Measurements from ENCODE around the gene KIF6. TPM values are rescaled to one million over a fixed set of nuclear protein-coding genes. Genes with fewer than 3 reads are reported as not detected.

KIF6 gene, protein sequence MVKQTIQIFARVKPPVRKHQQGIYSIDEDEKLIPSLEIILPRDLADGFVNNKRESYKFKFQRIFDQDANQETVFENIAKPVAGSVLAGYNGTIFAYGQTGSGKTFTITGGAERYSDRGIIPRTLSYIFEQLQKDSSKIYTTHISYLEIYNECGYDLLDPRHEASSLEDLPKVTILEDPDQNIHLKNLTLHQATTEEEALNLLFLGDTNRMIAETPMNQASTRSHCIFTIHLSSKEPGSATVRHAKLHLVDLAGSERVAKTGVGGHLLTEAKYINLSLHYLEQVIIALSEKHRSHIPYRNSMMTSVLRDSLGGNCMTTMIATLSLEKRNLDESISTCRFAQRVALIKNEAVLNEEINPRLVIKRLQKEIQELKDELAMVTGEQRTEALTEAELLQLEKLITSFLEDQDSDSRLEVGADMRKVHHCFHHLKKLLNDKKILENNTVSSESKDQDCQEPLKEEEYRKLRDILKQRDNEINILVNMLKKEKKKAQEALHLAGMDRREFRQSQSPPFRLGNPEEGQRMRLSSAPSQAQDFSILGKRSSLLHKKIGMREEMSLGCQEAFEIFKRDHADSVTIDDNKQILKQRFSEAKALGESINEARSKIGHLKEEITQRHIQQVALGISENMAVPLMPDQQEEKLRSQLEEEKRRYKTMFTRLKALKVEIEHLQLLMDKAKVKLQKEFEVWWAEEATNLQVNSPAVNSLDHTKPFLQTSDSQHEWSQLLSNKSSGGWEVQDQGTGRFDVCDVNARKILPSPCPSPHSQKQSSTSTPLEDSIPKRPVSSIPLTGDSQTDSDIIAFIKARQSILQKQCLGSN
- total RNA-seq (not detected), polyA plus RNA-seq (not detected)

DNA sequence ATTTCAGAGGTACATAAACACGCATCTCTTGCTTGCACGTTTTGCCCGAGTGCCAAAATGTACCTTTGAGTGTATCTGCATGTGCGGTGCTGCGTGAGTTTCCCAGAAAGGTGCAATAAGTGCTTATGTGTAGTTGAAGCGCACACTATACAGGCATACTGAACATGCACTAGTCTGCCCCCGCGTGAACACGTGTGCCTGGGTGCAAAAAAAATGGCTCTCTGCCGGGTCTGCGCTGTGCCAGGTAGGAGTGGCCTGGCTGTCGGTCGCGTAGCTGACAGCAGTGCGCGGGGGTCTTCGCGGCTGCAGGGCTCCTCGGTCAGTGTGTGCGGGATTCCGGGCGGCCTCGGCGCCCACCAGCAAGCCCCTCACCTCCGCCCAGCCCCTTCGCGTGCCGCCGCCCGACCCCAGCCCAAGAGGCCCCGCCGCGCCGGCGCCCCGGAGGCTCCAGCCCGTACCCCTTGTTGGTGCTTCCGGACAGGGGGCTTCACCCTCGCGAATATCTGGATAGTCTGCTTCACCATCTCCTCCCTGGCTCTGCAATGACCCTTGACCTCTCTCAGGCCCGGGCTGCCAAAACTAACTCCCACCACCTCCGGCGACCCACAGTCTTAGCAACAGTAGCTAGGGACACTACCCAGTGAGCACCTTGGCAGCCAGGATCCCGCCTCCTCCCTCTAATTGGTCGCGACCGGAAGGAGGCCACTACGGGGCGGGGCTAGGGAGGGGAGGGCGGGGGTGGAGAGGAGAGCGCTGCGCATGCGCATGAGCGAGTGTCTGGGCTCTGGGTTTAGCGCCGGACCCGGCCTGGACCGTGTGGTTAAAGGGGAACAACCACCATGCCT is at the start of gene KIF6:
Gene KIF6 (minus strand): TSS at position 622 of the 845 bp plus-strand sequence. CDS start 98 bp downstream, at position 524.
- Histone ChIP-seq H3K27me3 (ENCODE audit: insufficient read depth, low read length) (no peaks in the 10 kb centered on the region), H3K9me3 (ENCODE audit: control insufficient read depth in 1 of 2, low read length in 2 of 2) (no peaks in the 10 kb centered on the region), H3K4me1 (ENCODE audit: insufficient read depth, low read length) (no peaks in the 10 kb centered on the region), H3K4me3 (ENCODE audit: low read length in 2 of 2) (peak within 1 kb of the TSS; percentile 37 to 39), H3K36me3 (ENCODE audit: insufficient read depth, low read length) (no peaks in the 10 kb centered on the region), H3K27ac (ENCODE audit: low read depth, low read length) (no peak within 1 kb of the TSS)
- H3K4me3 Mint-ChIP-seq: peak within 1 kb of the TSS; percentile 89 to 95 (median 92)
- DNase-seq: peak; percentile 58 to 71 (median 66)
- H3K4me1 Mint-ChIP-seq: peaks cover 0 to 7% (median 4%) of the 10 kb centered on the region in 4 donors
- POLR2A ChIA-PET (ENCODE audit: partially characterized antibody): no interaction called here
- H3K27me3 Mint-ChIP-seq: peaks cover 1 to 4% of the 10 kb centered on the region in 2 donors
- no peaks in the 10 kb centered on the region for H3K36me3 Mint-ChIP-seq
- H3K9me3 Mint-ChIP-seq: peaks cover 0 to 10% (median 0%) of the 10 kb centered on the region in 8 donors
- CTCF ChIA-PET (ENCODE audit: partially characterized antibody): no interaction called here
- peak within 1 kb of the TSS in 4 of 7 donors; percentile 63 to 83 (median 75) for H3K27ac Mint-ChIP-seq
- intact Hi-C loops (cut with micrococcal nuclease): loop anchor here (5.0 to 10.0 kb wide), 2 partner anchors 610 to 902 kb away; partner anchors contain the start of gene SAYSD1

DNA sequence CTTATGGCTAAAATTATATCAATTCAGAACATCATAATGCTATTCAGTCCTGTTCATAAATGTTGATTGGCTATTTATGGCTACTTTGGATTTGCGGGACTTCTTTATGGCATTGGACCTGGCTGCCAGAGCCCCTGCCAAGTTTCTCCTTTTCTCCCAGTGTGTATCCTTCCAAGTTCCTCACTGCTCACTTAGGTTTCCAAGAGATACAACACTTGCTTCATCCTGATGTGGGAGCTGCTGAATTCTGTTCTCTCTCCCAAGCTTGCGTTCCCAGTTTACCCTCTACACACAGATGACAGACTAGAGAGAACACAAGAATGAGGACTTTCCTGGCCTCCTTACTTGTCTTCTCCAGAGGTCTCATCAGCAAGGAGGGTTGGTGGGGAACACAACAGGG is 48.6 kb upstream of the KIF6 start:
- Histone ChIP-seq H3K9me3 (ENCODE audit: control insufficient read depth in 1 of 2, low read length in 2 of 2) (no peaks in the 10 kb centered on the region), H3K36me3 (ENCODE audit: insufficient read depth, low read length) (no peaks in the 10 kb centered on the region), H3K27ac (ENCODE audit: low read depth, low read length) (no peak overlapping the region), H3K4me1 (ENCODE audit: insufficient read depth, low read length) (no peaks in the 10 kb centered on the region), H3K4me3 (ENCODE audit: low read length in 2 of 2) (no peak overlapping the region), H3K27me3 (ENCODE audit: insufficient read depth, low read length) (no peaks in the 10 kb centered on the region)
- Mint-ChIP-seq H3K36me3 (no peaks in the 10 kb centered on the region), H3K4me3 (no peak overlapping the region), H3K27me3 (peaks cover 0 to 8% of the 10 kb centered on the region in 2 donors), H3K27ac (no peak overlapping the region), H3K4me1 (no peaks in the 10 kb centered on the region), H3K9me3 (peaks cover 0 to 3% (median 0%) of the 10 kb centered on the region in 8 donors)
- ChIA-PET POLR2A (ENCODE audit: partially characterized antibody) (no interaction called here), CTCF (ENCODE audit: partially characterized antibody) (no interaction called here)
- intact Hi-C loops (cut with micrococcal nuclease): no loop called here
- DNase-seq: no peak

GRCh38 chr6:39772559-39773273 is 47.5 kb upstream of the KIF6 start:
- Histone ChIP-seq H3K4me1 (ENCODE audit: insufficient read depth, low read length) (no peaks in the 10 kb centered on the region), H3K4me3 (ENCODE audit: low read length in 2 of 2) (no peak overlapping the region), H3K27me3 (ENCODE audit: insufficient read depth, low read length) (no peaks in the 10 kb centered on the region), H3K36me3 (ENCODE audit: insufficient read depth, low read length) (no peaks in the 10 kb centered on the region), H3K27ac (ENCODE audit: low read depth, low read length) (no peak overlapping the region), H3K9me3 (ENCODE audit: control insufficient read depth in 1 of 2, low read length in 2 of 2) (no peaks in the 10 kb centered on the region)
- Mint-ChIP-seq H3K27me3 (peaks cover 0 to 8% of the 10 kb centered on the region in 2 donors), H3K4me3 (no peak overlapping the region), H3K4me1 (no peaks in the 10 kb centered on the region), H3K9me3 (peaks cover 0 to 3% (median 0%) of the 10 kb centered on the region in 8 donors), H3K36me3 (no peaks in the 10 kb centered on the region), H3K27ac (no peak overlapping the region)
- POLR2A ChIA-PET (ENCODE audit: partially characterized antibody): no interaction called here
- CTCF ChIA-PET (ENCODE audit: partially characterized antibody): no interaction called here
- intact Hi-C loops (cut with micrococcal nuclease): no loop called here
- DNase-seq: no peak

DNA sequence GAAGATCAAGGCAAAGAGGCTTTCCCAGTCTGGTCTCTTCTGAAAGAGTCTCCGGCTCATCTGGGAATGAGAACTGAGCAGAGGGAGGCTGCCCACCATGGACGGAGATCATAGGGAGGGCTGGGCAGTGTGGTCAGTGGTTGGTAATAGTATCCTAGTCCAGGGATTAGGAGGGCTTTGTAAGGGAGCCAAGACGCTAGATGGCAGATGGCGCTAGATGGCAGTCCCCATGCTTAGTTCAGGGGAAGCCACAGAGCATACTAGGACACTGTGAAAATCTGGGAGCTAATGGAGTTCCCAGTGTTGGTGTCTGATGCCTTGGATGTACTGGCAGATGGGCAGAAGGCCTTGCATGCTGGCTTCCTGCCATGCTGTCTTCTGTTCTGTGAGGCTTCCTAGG is 45.2 kb upstream of the KIF6 start:
- no peaks in the 10 kb centered on the region for H3K27me3 ChIP-seq (ENCODE audit: insufficient read depth, low read length)
- H3K36me3 Mint-ChIP-seq: no peaks in the 10 kb centered on the region
- DNase-seq: no peak
- H3K9me3 ChIP-seq (ENCODE audit: control insufficient read depth in 1 of 2, low read length in 2 of 2): no peaks in the 10 kb centered on the region
- no peak overlapping the region for H3K4me3 Mint-ChIP-seq
- H3K4me1 Mint-ChIP-seq: no peaks in the 10 kb centered on the region
- intact Hi-C loops (cut with micrococcal nuclease): no loop called here
- ChIA-PET CTCF (ENCODE audit: partially characterized antibody) (no interaction called here), POLR2A (ENCODE audit: partially characterized antibody) (no interaction called here)
- no peak overlapping the region for H3K27ac ChIP-seq (ENCODE audit: low read depth, low read length)
- H3K27ac Mint-ChIP-seq: no peak overlapping the region
- no peak overlapping the region for H3K4me3 ChIP-seq (ENCODE audit: low read length in 2 of 2)
- H3K4me1 ChIP-seq (ENCODE audit: insufficient read depth, low read length): no peaks in the 10 kb centered on the region
- H3K9me3 Mint-ChIP-seq: peaks cover 0 to 3% (median 0%) of the 10 kb centered on the region in 8 donors
- H3K27me3 Mint-ChIP-seq: peaks cover 2 to 8% of the 10 kb centered on the region in 2 donors
- no peaks in the 10 kb centered on the region for H3K36me3 ChIP-seq (ENCODE audit: insufficient read depth, low read length)

DNA sequence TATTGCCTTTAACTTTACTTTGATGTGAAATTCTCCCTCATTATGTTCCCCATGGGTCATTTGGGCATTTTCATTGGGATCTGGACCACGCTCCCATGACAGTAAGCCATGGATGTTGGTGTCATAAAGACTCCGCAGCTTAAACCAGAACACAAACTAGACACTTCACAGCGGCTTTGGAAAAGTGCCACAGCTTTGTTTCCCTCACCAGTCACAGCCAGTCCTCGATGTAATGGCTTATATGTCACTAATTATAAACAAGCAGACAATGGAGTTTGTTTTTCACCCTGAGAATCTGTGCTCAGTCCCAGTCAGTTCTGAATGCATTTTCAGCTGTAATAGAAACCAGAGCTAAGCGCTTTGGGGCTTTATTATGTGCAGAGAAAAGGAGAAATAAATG is 43.8 kb upstream of the KIF6 start:
- Mint-ChIP-seq H3K27me3 (peaks cover 2 to 8% of the 10 kb centered on the region in 2 donors), H3K36me3 (no peaks in the 10 kb centered on the region), H3K9me3 (peaks cover 0 to 3% (median 0%) of the 10 kb centered on the region in 8 donors), H3K4me1 (no peaks in the 10 kb centered on the region), H3K27ac (no peak overlapping the region), H3K4me3 (no peak overlapping the region)
- DNase-seq: no peak
- no peak overlapping the region for H3K4me3 ChIP-seq (ENCODE audit: low read length in 2 of 2)
- no peaks in the 10 kb centered on the region for H3K9me3 ChIP-seq (ENCODE audit: control insufficient read depth in 1 of 2, low read length in 2 of 2)
- intact Hi-C loops (cut with micrococcal nuclease): no loop called here
- no peak overlapping the region for H3K27ac ChIP-seq (ENCODE audit: low read depth, low read length)
- no peaks in the 10 kb centered on the region for H3K4me1 ChIP-seq (ENCODE audit: insufficient read depth, low read length)
- ChIA-PET CTCF (ENCODE audit: partially characterized antibody) (no interaction called here), POLR2A (ENCODE audit: partially characterized antibody) (no interaction called here)
- no peaks in the 10 kb centered on the region for H3K36me3 ChIP-seq (ENCODE audit: insufficient read depth, low read length)
- no peaks in the 10 kb centered on the region for H3K27me3 ChIP-seq (ENCODE audit: insufficient read depth, low read length)

- Histone ChIP-seq H3K9me3 (ENCODE audit: control insufficient read depth in 1 of 2, low read length in 2 of 2) (no peaks in the 10 kb centered on the region), H3K36me3 (ENCODE audit: insufficient read depth, low read length) (no peaks in the 10 kb centered on the region), H3K27ac (ENCODE audit: low read depth, low read length) (no peak overlapping the region), H3K4me1 (ENCODE audit: insufficient read depth, low read length) (no peaks in the 10 kb centered on the region), H3K4me3 (ENCODE audit: low read length in 2 of 2) (no peak overlapping the region), H3K27me3 (ENCODE audit: insufficient read depth, low read length) (no peaks in the 10 kb centered on the region)
- Mint-ChIP-seq H3K4me3 (no peak overlapping the region), H3K4me1 (no peaks in the 10 kb centered on the region), H3K27me3 (peaks cover 4 to 5% of the 10 kb centered on the region in 2 donors), H3K9me3 (peaks cover 0 to 6% (median 0%) of the 10 kb centered on the region in 8 donors), H3K36me3 (no peaks in the 10 kb centered on the region), H3K27ac (no peak overlapping the region)
- ChIA-PET CTCF (ENCODE audit: partially characterized antibody) (no interaction called here), POLR2A (ENCODE audit: partially characterized antibody) (no interaction called here)
- DNase-seq: no peak
- intact Hi-C loops (cut with micrococcal nuclease): no loop called here
These were observed 40.4 kb upstream of the KIF6 start for GRCh38 chr6:39765508-39766065.
